C1 segment of cervical spinal cord (tissue), 14 donors: ENCODE results near the gene RGS3.
"Not testable (repeated sequence)": the region's sequence is repeated elsewhere in the genome, so short reads cannot be mapped to it uniquely, and the experiment has no call there.

Experiments used
- DNase-seq, 14 donors: peaks; one replicate each; lab custom pipeline; 2025; lab: John Stamatoyannopoulos, UW

The RGS3 gene

GRCh38 chr9:113545068-113545467, 81.5 kb downstream of the RGS3 start:
- no peak for DNase-seq

- DNase-seq: no peak
Measured at GRCh38 chr9:113546566-113546965, 83.0 kb downstream of the RGS3 start.

GRCh38 chr9:113547501-113547900, 84.0 kb downstream of the RGS3 start:
- DNase-seq: no peak

- peak in 5 of 14 donors; percentile 47 to 55 (median 50) for DNase-seq
Measured at GRCh38 chr9:113548221-113549041, 84.9 kb downstream of the RGS3 start.

- DNase-seq: not testable (repeated sequence)
Measured at GRCh38 chr9:113549892-113550291, 86.4 kb downstream of the RGS3 start.

GRCh38 chr9:113556877-113557593, 93.5 kb downstream of the RGS3 start:
- no peak for DNase-seq

- DNase-seq: peak in 4 of 14 donors; percentile 15 to 70 (median 40)
Measured at GRCh38 chr9:113558632-113559502, 95.3 kb downstream of the RGS3 start.

GRCh38 chr9:113559834-113560800, 96.6 kb downstream of the RGS3 start:
- DNase-seq: no peak

- DNase-seq: no peak
Measured at GRCh38 chr9:113562653-113563381, 99.3 kb downstream of the RGS3 start.

- DNase-seq: no peak
Measured at GRCh38 chr9:113563826-113564497, 100.4 kb downstream of the RGS3 start.

GRCh38 chr9:113564498-113565237, 101.1 kb downstream of the RGS3 start:
- peak in 10 of 14 donors; percentile 38 to 77 (median 62) for DNase-seq

- peak in 1 of 14 donors; percentile 33 for DNase-seq
Measured at GRCh38 chr9:113566016-113566711, 102.6 kb downstream of the RGS3 start.

- DNase-seq: no peak
Measured at GRCh38 chr9:113566712-113567071, 103.2 kb downstream of the RGS3 start.

GRCh38 chr9:113567361-113568080, 104.0 kb downstream of the RGS3 start:
- DNase-seq: no peak

GRCh38 chr9:113568081-113568435, 104.5 kb downstream of the RGS3 start:
- DNase-seq: no peak

- peak in 2 of 14 donors; percentile 32 to 38 for DNase-seq
Measured at GRCh38 chr9:113568571-113569321, 105.2 kb downstream of the RGS3 start.
